ENCODE measurements around the gene HOXB3.

Gene HOXB3

DNA sequence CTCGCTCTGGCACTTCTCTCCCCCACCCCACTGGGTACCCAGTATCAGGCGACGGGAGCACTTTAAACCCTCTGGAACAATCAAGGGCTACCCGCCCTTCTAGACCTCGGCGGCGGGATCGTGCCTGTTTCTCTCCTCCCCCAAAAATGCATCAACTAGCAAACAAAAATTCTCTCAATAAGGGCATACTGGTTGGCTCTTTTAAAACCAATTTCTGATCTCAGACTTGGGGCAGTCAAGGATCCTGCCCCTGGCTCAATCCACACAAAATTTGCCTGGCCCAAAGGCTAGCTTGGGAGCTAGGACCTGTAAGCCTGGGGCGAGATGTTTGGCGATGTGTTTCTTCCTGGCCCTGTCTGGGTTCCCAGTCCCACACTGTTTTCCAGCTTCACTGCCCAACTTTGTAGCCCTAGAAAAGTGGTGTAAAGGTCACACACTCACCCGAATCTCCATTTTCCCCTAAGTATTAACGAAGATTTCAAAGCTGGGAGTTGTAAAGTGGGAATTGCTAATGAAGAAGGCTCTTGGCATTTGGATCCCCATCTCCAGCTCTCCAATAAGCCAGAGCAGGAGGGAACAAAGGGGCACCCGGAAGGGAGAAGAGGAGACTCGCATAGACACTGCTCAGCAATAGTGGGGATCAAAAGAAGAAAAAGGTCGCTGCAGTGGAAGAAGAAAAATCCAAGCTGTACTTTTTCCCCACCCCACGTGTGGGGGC, 30.8 kb downstream of the HOXB3 start:
- peaks cover 15% of the 10 kb centered on the region for H3K4me1 ChIP-seq (ENCODE audit: insufficient read depth, poor library complexity, severe bottlenecking)
- ATAC-seq (ENCODE audit: low read depth) (no peak), DNase-seq (ENCODE audit: low spot score) (no peak)
- H3K4me3 ChIP-seq (ENCODE audit: severe bottlenecking), result no peak overlapping the region
- no peak overlapping the region for H3K27ac ChIP-seq (ENCODE audit: poor library complexity, severe bottlenecking)
- TF ChIP-seq, protein P1, sequence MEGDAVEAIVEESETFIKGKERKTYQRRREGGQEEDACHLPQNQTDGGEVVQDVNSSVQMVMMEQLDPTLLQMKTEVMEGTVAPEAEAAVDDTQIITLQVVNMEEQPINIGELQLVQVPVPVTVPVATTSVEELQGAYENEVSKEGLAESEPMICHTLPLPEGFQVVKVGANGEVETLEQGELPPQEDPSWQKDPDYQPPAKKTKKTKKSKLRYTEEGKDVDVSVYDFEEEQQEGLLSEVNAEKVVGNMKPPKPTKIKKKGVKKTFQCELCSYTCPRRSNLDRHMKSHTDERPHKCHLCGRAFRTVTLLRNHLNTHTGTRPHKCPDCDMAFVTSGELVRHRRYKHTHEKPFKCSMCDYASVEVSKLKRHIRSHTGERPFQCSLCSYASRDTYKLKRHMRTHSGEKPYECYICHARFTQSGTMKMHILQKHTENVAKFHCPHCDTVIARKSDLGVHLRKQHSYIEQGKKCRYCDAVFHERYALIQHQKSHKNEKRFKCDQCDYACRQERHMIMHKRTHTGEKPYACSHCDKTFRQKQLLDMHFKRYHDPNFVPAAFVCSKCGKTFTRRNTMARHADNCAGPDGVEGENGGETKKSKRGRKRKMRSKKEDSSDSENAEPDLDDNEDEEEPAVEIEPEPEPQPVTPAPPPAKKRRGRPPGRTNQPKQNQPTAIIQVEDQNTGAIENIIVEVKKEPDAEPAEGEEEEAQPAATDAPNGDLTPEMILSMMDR (IDR thresholded peaks at IDR 0.05; ENCODE audit: poor library complexity, severe bottlenecking), result no peak
- H3K9me3 ChIP-seq (ENCODE audit: severe bottlenecking), result no peaks in the 10 kb centered on the region
- peaks cover 3% of the 10 kb centered on the region; the same call in 1 of the 2 replicates for H3K36me3 ChIP-seq (ENCODE audit: low read depth)
- no peaks in the 10 kb centered on the region for H3K27me3 ChIP-seq (ENCODE audit: insufficient read depth, poor library complexity, severe bottlenecking)

DNA sequence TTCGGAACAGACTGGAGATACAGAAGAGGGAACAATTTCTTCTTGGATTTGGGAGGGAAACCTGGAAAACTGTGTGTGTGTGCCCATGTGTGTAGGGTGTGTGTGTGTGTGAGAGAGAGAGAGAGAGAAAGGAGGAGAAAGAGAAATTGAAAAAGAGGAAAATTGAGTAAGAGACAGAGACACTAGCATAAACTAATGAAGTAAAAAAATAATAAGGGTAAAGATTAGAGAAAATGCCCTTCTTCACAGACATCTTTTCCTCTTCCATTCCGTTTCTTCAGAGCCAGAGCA, 31.3 kb downstream of the HOXB3 start:
- H3K4me1 ChIP-seq (ENCODE audit: insufficient read depth, poor library complexity, severe bottlenecking), result peaks cover 15% of the 10 kb centered on the region
- peaks cover 6% of the 10 kb centered on the region; the same call in 1 of the 2 replicates for H3K36me3 ChIP-seq (ENCODE audit: low read depth)
- no peaks in the 10 kb centered on the region for H3K27me3 ChIP-seq (ENCODE audit: insufficient read depth, poor library complexity, severe bottlenecking)
- no peak overlapping the region for H3K4me3 ChIP-seq (ENCODE audit: severe bottlenecking)
- TF ChIP-seq, protein P1 (IDR thresholded peaks at IDR 0.05; ENCODE audit: poor library complexity, severe bottlenecking), result no peak
- ATAC-seq (ENCODE audit: low read depth) (no peak), DNase-seq (ENCODE audit: low spot score) (no peak)
- no peaks in the 10 kb centered on the region for H3K9me3 ChIP-seq (ENCODE audit: severe bottlenecking)
- no peak overlapping the region for H3K27ac ChIP-seq (ENCODE audit: poor library complexity, severe bottlenecking)

DNA sequence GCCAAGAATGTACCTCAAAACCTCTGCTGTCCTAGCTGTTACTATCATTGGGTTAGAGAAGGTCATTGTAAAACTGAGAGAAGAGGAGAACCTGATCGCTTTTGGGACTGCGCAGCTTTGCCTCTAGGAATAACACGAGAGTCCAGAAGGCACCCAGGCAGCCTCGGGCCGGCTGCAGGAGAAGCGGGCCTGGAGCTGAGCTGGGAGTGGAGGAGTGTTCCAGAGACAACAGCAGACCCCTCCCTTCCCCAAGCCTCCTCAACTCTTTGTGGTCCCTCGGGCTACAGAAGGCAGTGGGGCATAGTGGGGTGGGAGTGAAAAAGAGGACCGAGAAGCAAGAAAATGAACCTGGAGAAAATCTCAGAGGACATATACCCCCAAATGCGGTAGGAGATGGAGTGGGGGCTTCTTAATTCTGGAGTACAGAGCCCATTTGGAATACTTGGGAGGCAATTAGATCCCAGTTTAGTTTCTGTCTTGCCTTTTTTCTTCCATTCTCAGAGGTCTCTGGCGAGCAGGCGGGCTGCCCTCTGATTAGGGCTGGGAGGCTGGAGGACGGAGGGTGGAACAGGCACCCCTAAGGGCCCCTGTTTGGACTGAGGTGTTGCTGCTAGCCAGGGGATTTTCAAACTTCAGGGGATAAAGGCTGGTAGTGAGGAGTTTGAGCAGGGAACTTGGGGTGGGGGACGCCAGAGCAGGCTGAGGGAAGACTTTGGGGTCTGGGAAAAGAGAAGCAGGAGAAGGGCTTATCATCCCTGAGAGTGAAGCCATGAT, 31.8 kb downstream of the HOXB3 start:
- H3K36me3 ChIP-seq (ENCODE audit: low read depth), result peaks cover 6% of the 10 kb centered on the region; the same call in 1 of the 2 replicates
- peaks cover 15% of the 10 kb centered on the region for H3K4me1 ChIP-seq (ENCODE audit: insufficient read depth, poor library complexity, severe bottlenecking)
- TF ChIP-seq, protein P1 (IDR thresholded peaks at IDR 0.05; ENCODE audit: poor library complexity, severe bottlenecking), result no peak
- ATAC-seq (ENCODE audit: low read depth) (no peak), DNase-seq (ENCODE audit: low spot score) (no peak)
- H3K9me3 ChIP-seq (ENCODE audit: severe bottlenecking), result no peaks in the 10 kb centered on the region
- H3K27ac ChIP-seq (ENCODE audit: poor library complexity, severe bottlenecking), result no peak overlapping the region
- H3K4me3 ChIP-seq (ENCODE audit: severe bottlenecking), result no peak overlapping the region
- no peaks in the 10 kb centered on the region for H3K27me3 ChIP-seq (ENCODE audit: insufficient read depth, poor library complexity, severe bottlenecking)

DNA sequence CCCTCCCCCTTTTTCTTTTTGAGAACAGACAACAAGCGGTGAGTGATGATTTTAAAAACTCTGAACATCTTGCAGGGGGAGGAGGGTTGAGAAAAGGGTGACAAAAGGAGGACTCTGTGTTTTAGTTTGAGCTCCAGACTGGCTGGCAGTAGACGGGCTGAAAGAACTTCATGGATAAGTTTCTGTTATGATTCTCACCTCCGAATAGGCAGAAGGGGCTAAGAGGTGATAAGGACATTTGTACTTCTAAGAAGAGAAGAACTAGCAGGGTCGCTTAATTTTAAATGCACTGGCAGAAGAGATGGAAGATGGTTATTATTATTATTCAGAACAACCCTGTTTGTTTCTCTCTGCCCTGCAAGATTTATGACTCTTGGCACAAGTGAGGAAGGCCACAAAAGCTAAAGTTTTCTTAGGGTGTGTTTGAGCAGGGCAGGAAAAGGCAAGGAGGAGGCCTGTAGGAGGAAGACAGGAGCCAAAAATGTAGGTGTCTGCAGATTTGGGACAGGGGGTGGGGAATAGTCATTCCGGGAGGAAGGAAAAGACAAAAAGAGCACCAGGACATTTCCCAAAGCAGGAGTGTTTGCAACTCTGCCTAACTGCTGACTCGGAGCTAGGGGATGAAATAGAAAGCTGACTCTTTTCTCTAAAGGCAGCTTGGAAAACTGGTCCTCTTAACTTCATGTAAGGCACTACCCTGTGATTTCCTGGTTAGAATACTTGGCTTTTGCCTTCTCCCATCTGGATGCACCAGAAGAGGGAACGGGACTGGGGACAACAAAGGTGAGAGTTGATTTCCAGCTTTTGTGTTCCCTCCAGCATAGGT, 33.3 kb downstream of the HOXB3 start:
- Histone ChIP-seq H3K4me1 (ENCODE audit: insufficient read depth, poor library complexity, severe bottlenecking) (peaks cover 15% of the 10 kb centered on the region), H3K27ac (ENCODE audit: poor library complexity, severe bottlenecking) (peak overlapping the region; percentile 17), H3K27me3 (ENCODE audit: insufficient read depth, poor library complexity, severe bottlenecking) (no peaks in the 10 kb centered on the region), H3K4me3 (ENCODE audit: severe bottlenecking) (no peak overlapping the region), H3K36me3 (ENCODE audit: low read depth) (0 out of 2 replicates have a peak, but pooled peaks cover 3% of the 10 kb centered on the region), H3K9me3 (ENCODE audit: severe bottlenecking) (no peaks in the 10 kb centered on the region)
- no peak for DNase-seq (ENCODE audit: low spot score)
- TF ChIP-seq, protein P1 (IDR thresholded peaks at IDR 0.05; ENCODE audit: poor library complexity, severe bottlenecking), result no peak
- ATAC-seq (ENCODE audit: low read depth), result no peak
